ENCODE measurements around the gene ARFGAP1.
A peak's percentile ranks its signal among the peaks of the same experiment; 100 is the strongest.

The ARFGAP1 gene

DNA sequence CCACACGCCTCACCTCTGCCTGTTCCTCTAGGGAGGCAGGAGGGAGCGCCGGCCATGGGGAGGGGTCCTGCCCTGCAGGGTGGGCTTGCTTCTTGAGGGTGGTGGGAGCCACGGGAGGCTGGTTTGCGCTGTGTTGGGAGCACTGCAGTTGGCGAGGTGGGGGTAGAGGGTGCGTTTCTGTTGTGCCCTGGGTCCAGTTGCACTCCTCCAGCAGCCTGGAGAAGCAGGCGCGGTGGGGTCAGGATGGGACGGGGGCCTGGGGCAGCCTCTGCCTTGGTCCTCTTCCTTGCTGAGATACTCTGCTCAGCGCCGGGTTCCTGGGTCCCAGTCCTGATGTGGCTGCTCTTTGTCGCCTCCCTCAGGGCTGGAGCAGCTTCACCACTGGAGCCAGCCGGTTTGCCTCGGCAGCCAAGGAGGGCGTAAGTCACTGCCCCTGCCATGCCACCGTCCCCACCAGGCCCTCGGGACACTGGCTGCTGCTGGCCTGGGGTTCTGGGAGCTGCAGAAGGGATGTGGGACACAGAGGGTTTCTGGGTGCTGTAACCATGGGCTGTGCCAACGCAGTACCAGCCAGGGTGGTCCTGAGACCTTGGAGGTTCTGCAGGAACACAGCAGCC, 8.4 kb downstream of the ARFGAP1 start:
- DNase-seq = no peak

GRCh38 chr20:63281742-63282665, 9.4 kb downstream of the ARFGAP1 start:
- DNase-seq = no peak

DNA sequence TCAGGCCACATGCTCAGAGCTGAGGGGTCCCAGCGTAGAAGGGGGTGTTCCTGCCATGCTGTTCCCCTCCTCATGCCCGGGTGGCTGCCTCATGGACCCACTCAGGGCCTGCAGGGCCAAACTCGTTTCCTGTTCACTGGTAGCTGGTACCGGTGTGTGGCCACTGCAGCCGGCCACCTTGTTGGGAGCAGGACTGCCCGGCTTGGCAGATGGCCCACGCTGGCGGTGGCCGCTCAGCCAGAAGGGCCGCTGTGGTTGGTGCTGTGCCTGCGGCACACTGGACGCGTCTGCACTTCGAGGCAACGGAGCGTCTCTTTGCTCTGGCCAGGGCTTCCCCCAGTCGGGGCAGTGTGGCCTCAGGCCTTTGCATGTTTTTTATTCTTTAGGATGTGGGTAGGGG, 10.3 kb downstream of the ARFGAP1 start:
- DNase-seq = no peak

DNA sequence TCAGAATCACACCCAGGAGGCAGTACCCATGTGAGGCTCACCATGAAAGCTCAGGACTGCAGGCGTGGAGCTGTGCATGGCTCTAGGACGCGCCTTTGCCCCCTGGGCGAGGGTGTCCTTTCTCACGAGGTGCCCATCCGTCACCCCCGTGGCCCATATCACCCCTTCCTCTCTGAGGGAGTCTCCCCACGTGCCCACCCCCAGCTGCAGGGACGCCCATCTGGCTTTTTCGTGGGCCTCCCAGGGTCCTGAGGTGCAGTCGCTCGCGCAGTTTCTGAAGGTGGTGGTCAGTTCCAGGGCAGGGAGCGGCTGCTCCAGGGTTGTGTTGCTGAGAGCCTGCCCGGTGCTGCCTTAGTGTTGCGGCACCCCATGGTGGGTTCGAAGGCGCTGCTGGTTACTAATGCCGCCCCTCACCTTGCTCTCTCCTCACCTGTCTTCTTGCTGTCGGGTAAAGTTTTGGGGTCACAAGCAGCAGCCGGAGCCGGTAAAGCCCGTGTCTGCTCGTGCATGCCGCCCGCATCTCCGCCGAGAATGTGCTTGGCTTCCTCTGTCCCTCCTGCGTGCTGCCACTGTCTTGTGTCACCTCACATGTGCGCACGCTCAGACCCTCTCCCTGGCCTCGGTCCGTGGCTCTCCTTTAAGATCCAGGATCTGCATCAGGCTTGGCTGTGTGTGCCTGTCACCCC, 10.9 kb downstream of the ARFGAP1 start:
- no peak for DNase-seq

- DNase-seq = no peak
Measured at GRCh38 chr20:63284083-63284440, 11.4 kb downstream of the ARFGAP1 start.

GRCh38 chr20:63284544-63284949, 11.9 kb downstream of the ARFGAP1 start:
- DNase-seq = no peak

DNA sequence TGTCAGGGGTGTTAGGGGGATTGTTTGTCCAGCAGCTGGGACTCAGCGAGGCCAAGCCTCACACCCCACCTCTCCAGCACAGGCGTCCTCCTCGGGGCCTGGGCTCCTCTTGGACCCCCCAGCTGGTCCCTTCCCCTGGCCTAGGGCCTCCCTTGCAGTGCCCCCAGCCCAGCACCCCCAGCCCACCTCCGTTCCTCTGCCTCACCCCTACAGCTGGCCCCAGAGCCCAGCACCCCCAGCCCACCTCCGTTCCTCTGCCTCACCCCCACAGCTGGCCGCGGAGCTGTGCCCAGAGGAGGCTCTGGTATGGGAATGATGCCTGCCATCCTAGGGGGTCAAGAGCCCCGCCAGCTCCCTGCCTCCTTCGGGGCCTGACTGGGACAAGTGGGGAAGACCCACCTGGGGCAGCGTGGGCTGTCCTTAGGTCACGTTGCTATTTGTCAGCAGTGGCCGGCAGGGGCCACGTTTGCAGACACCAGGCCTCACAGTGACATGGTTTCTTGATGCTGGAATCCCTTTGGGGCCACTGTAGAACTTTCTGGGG, 12.4 kb downstream of the ARFGAP1 start:
- no peak for DNase-seq

DNA sequence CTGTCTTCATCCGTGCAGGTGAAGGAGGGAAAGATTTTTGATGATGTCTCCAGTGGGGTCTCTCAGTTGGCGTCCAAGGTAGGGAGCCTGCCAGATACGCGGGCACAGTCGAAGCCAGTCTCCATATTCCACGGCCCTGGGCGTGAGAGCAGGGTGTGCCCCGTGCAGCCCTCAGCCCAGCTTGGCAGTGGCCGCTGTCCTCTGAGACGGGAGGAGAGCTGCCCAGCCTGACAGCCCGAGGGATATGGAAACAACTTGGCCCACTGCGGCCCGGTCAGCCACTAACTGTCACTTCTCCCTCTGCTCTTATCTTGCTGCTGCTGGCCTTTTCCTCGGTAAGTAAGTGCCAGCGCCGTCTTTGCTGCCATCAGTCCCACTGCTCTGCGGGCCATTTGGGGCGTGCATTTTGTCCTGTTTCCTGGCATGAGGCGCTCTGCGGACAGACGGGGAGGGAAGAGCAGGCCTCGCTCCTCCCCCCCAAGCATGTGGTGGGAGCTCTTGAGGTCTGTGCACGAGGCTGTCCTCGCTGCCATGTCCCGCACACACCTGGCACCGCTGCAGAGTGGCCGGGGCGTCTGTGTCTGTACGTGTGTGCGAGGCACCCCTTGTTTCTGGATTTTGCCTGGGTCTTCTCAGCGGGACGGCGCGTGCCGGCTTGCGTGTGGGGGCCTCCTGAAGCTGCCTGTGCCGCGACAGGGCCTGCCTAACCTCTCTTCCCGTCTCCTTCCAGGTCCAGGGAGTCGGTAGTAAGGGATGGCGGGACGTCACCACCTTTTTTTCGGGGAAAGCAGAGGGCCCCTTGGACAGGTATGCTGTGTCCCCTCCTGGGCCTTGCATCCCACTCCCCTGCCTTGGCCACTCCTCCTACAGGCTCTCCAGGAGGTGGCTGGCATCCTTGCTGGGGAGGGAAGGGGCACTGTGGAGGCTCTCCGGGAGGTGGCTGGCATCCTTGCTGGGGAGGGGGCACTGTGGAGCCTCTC, 13.3 kb downstream of the ARFGAP1 start:
- no peak for DNase-seq

DNA sequence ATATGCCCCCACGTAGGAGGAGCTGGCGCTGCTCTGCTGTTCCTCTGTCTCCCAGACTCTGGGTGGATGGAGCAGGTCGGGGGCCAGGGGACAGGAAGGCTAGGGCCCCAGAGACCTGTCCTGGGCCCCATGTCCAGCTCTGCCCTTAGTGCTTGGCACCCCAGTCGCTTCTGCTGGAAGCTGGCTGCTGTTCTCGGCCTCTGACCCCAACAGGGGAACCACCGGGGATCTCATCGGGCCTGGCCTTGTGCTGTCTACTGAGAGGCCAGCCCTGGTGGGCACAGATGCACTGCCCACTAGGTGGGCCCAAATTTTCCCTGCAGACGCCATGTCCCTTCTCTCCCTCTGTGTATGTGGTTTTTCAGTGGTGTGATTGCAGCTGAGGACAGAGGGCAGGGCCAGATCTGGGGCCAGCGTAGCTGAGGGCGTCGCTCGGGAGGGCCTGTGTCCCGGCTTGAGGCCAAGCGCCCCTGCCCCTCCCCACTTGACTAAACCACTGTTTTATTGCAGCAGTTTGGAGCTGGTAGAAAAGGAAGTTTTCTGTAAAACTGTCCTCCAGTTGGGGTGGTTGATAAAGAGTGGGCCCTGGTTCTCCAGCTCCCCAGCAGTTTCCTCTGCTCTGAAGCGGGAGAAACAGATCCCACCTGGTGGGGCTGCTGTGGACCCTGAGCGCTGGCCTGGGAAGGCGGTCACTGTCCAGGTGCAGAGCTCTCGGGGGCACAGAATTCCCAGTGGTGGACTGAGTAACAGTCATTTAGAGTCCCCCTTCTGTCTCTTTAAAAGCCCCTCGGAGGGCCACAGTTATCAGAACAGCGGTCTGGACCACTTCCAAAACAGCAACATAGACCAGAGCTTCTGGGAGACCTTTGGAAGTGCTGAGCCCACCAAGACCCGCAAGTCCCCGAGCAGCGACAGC, 14.4 kb downstream of the ARFGAP1 start:
- no peak for DNase-seq

- DNase-seq = no peak
Measured at GRCh38 chr20:63287697-63288580, 15.3 kb downstream of the ARFGAP1 start.

- no peak for DNase-seq
Measured at GRCh38 chr20:63288581-63289251, 16.1 kb downstream of the ARFGAP1 start.

- no peak for DNase-seq
Measured at GRCh38 chr20:63289311-63290135, 16.9 kb downstream of the ARFGAP1 start.

DNA sequence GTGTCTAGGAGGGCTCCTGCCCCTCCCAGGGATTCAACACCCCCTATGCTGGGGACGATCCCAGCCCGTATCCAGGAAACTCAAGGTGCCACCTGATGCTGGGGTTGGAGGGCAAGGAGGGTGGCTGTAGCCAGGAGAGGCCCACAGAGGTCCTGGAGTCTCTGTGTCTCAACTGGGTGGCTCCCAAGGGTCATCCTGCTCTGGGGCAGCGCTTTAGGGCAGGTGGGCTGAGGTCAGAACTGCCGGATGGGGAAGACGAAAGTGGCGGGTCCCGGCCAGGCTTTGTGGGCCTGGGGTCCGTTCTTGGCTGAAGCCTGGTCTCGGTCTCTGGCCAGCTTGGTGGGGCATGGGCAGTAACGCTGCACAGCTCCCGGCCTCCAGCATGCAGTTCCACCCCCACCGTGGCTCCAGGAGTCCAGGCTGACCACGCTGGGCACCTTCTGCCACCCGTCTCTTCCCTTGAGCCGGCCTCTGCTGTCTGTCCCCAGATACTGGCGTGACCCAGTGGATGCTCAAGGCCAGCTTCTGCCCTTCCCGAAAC, 17.6 kb downstream of the ARFGAP1 start:
- DNase-seq = no peak

GRCh38 chr20:63290677-63291472, 18.3 kb downstream of the ARFGAP1 start:
- peak; percentile 88 for DNase-seq

- no peak for DNase-seq
Measured at GRCh38 chr20:63291811-63292210, 19.2 kb downstream of the ARFGAP1 start.

- DNase-seq = no peak
Measured at GRCh38 chr20:63292292-63292701, 19.7 kb downstream of the ARFGAP1 start.

GRCh38 chr20:63292904-63293303, 20.3 kb downstream of the ARFGAP1 start, which contains the start of gene COL20A1:
Gene COL20A1, plus strand, starts transcription at chr20:63293186. Its CDS starts 1,922 bp downstream, at chr20:63295108.
- no peak for DNase-seq
